ENCODE results near the gene NAT9. TPM values are rescaled to one million over a fixed set of nuclear protein-coding genes. Genes with fewer than 3 reads are reported as not detected.
A peak's percentile ranks its signal among the peaks of the same experiment; 100 is the strongest.

NAT9 gene
- total RNA-seq, 1 donor from 2014 or later, result 48.6 TPM

DNA sequence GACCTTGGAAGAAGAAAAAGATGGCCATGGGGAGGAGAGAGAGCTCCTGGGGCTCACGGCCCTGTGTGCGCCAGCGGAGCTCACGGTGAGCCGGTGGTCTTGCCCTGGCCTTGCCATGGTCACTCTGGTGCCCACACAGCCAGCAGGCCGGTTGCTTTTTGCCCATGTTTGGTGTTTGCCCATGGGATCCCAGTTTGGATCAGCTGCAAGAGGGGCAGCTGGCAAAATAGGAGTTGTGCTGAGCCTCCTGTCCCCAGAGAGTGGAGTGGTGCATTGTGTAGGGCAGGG lies 26.2 kb downstream of the NAT9 start:
- H3K27me3 ChIP-seq (ENCODE audit: low read depth), result no peaks in the 10 kb centered on the region
- no peaks in the 10 kb centered on the region for H3K9me3 ChIP-seq
- ATAC-seq (no peak), DNase-seq (no peak)
- peak overlapping the region; percentile 98 for H3K4me3 ChIP-seq
- intact Hi-C loops (cut with DNase I), result no loop called here
- H3K36me3 ChIP-seq, result no peaks in the 10 kb centered on the region
- H3K27ac ChIP-seq, result peak overlapping the region; percentile 89
- peaks cover 59% of the 10 kb centered on the region for H3K4me1 ChIP-seq
- no peak for TF ChIP-seq CTCF (IDR thresholded peaks at IDR 0.05)

- DNase-seq, result no peak
- intact Hi-C loops (cut with DNase I), result no loop called here
These were observed 26.7 kb downstream of the NAT9 start for GRCh38 chr17:74749279-74750038.

DNA sequence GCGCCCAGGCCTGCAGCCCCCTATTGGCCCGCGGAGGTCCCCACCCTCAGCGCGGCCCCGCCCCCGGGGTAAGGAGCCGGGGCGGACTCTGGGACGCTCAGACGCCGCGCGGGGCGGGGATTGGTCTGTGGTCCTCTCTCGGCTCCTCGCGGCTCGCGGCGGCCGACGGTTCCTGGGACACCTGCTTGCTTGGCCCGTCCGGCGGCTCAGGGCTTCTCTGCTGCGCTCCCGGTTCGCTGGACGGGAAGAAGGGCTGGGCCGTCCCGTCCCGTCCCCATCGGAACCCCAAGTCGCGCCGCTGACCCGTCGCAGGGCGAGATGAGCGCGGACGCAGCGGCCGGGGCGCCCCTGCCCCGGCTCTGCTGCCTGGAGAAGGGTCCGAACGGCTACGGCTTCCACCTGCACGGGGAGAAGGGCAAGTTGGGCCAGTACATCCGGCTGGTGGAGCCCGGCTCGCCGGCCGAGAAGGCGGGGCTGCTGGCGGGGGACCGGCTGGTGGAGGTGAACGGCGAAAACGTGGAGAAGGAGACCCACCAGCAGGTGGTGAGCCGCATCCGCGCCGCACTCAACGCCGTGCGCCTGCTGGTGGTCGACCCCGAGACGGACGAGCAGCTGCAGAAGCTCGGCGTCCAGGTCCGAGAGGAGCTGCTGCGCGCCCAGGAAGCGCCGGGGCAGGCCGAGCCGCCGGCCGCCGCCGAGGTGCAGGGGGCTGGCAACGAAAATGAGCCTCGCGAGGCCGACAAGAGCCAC lies 27.4 kb downstream of the NAT9 start, which contains the start of gene NHERF1:
TSS of gene NHERF1 (plus strand) at position 100 of the 750 bp plus-strand sequence. CDS start at position 319, 219 bp downstream.
- Histone ChIP-seq H3K9me3 (no peaks in the 10 kb centered on the region), H3K36me3 (no peaks in the 10 kb centered on the region), H3K4me1 (peaks cover 70% of the 10 kb centered on the region), H3K27ac (peak within 1 kb of the TSS; percentile 89), H3K4me3 (peak within 1 kb of the TSS; percentile 98), H3K27me3 (ENCODE audit: low read depth) (no peaks in the 10 kb centered on the region)
- ATAC-seq (peak; percentile 97), DNase-seq (peak; percentile 96)
- TF ChIP-seq CTCF (IDR thresholded peaks at IDR 0.05), result no peak
- intact Hi-C loops (cut with DNase I), result no loop called here

More at GRCh38 chr17:74749279-74750038, 26.7 kb downstream of the NAT9 start:
- Histone ChIP-seq H3K27ac (peak overlapping the region; percentile 89), H3K4me3 (peak overlapping the region; percentile 98), H3K9me3 (no peaks in the 10 kb centered on the region), H3K36me3 (no peaks in the 10 kb centered on the region), H3K4me1 (peaks cover 64% of the 10 kb centered on the region), H3K27me3 (ENCODE audit: low read depth) (no peaks in the 10 kb centered on the region)
- no peak for TF ChIP-seq CTCF (IDR thresholded peaks at IDR 0.05)
- ATAC-seq, result peak; percentile 5

DNA sequence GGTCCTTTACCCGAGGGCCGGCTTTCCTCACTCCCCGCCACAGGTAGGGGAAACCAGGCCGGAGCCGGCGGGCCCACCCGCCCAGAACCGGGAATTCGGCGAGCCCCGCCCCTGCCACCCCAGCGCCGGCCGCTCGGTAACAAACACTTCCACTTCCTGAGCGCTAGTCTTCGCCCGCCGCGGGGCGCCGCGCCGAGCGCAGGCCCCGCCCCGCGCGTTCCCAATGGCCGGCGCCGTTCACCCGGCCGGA lies 27.9 kb downstream of the NAT9 start:
- H3K27ac ChIP-seq, result peak overlapping the region; percentile 89
- peak overlapping the region; percentile 98 for H3K4me3 ChIP-seq
- no peaks in the 10 kb centered on the region for H3K27me3 ChIP-seq (ENCODE audit: low read depth)
- peaks cover 74% of the 10 kb centered on the region for H3K4me1 ChIP-seq
- no peaks in the 10 kb centered on the region for H3K36me3 ChIP-seq
- no peak for DNase-seq
- peak; percentile 7 for TF ChIP-seq CTCF (IDR thresholded peaks at IDR 0.05)
- intact Hi-C loops (cut with DNase I), result no loop called here
- no peaks in the 10 kb centered on the region for H3K9me3 ChIP-seq
- ATAC-seq, result no peak

DNA sequence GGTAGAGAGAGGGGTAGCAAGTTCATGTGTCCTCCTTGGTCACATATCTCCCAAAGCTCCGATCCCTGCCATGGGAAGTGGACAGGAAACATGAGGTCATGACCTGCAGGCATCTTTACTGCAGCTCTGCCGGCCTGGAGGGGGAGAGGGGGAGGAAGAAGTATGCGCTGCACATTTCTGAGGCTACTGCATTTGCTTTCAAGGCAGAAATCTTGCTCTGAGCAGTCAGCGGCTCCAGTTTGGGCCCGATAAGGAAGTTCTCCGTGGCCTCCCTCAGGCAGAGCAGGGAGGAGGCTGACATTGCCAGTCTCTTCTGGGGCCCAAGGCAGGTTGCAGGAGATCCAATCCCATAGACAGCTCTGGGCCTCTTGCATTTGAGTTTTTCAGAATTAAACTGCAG lies 29.2 kb downstream of the NAT9 start:
- DNase-seq (peak; percentile 44), ATAC-seq (no peak)
- Histone ChIP-seq H3K27me3 (ENCODE audit: low read depth) (no peaks in the 10 kb centered on the region), H3K9me3 (no peaks in the 10 kb centered on the region), H3K36me3 (no peaks in the 10 kb centered on the region), H3K27ac (peak overlapping the region; percentile 63), H3K4me1 (peaks cover 81% of the 10 kb centered on the region), H3K4me3 (no peak overlapping the region)
- TF ChIP-seq CTCF (IDR thresholded peaks at IDR 0.05), result no peak
- intact Hi-C loops (cut with DNase I), result no loop called here
